Choroid plexus epithelial cell (primary cell): ENCODE results near the gene GMDS.

Experiments used
- DNase-seq: peaks from one replicate; pipeline ENCODE4 v3.0.0-alpha.2; 2010; ENCODE audit warnings: low read depth
- H3K4me3 ChIP-seq: 2 replicates; pipeline ENCODE4 v1.5.1; 2011; ENCODE audit warnings: low read depth, mild to moderate bottlenecking, control low read depth, low read length, moderate library complexity
- CTCF ChIP-seq: conservative IDR thresholded peaks from 2 replicates; pipeline ENCODE4 v1.5.1; 2011; ENCODE audit warnings: low read depth, mild to moderate bottlenecking, control low read depth, inconsistent platforms, low read length, moderate library complexity

Gene GMDS

GRCh38 chr6:1834207-1834606 is 411.2 kb downstream of the GMDS start:
- DNase-seq = no peak
- no peak overlapping the region for H3K4me3 ChIP-seq
- TF ChIP-seq CTCF = no peak

GRCh38 chr6:1832844-1833787 is 412.3 kb downstream of the GMDS start:
- H3K4me3 ChIP-seq = peak overlapping the region; percentile 0
- peak; percentile 48 for DNase-seq
- TF ChIP-seq CTCF = no peak

GRCh38 chr6:1832358-1832757 is 413.0 kb downstream of the GMDS start:
- no peak for TF ChIP-seq CTCF
- no peak for DNase-seq
- H3K4me3 ChIP-seq = no peak overlapping the region

GRCh38 chr6:1827984-1828793 is 417.2 kb downstream of the GMDS start:
- no peak for DNase-seq
- no peak overlapping the region for H3K4me3 ChIP-seq
- TF ChIP-seq CTCF = no peak

- no peak overlapping the region for H3K4me3 ChIP-seq
- TF ChIP-seq CTCF = no peak
- DNase-seq = no peak
Observed at GRCh38 chr6:1825926-1826325, 419.5 kb downstream of the GMDS start.

- H3K4me3 ChIP-seq = no peak overlapping the region
- TF ChIP-seq CTCF = no peak
- DNase-seq = no peak
Observed at GRCh38 chr6:1825277-1825676, 420.1 kb downstream of the GMDS start.
